Tibial artery (tissue), 4 donors: Measurements from ENCODE around the gene ACY1.

Source experiments
- DNase-seq, 2 donors: peaks; one replicate each; pipeline ENCODE4 v3.0.0-alpha.2; 2019
- H3K27ac ChIP-seq, 2 donors: fragments of 200-600 bp; sonication (generic) in 1 of 2; 1 replicate in 1 of 2; 2 replicates in 1 of 2; pipeline ENCODE4 v1.5.1; 2018 to 2019; ENCODE audit warnings: mild to moderate bottlenecking in 1 of 2
- H3K27me3 ChIP-seq, 2 donors: fragments of 200-600 bp; sonication (generic) in 1 of 2; one replicate each; pipeline versions ENCODE4 v1.5.1 to v1.6.0; 2016 to 2019
- H3K36me3 ChIP-seq, 3 donors: fragments of 200-600 bp; sonication (generic) in 2 of 3; one replicate each; pipeline ENCODE4 v1.5.1; 2016 to 2019; ENCODE audit warnings: mild to moderate bottlenecking in 2 of 3
- H3K4me1 ChIP-seq, 4 donors: fragments of 200-600 bp; sonication (generic) in 2 of 4; 1 replicate in 3 of 4; 2 replicates in 1 of 4; pipeline ENCODE4 v1.5.1; 2016 to 2019
- H3K4me3 ChIP-seq, 2 donors: fragments of 200-600 bp; sonication (generic) in 1 of 2; 1 replicate in 1 of 2; 2 replicates in 1 of 2; pipeline ENCODE4 v1.5.1; 2018 to 2019; ENCODE audit warnings: mild to moderate bottlenecking in 2 of 2
- H3K9me3 ChIP-seq, 3 donors: fragments of 200-600 bp; sonication (generic) in 1 of 3; one replicate each; pipeline ENCODE4 v1.5.1; 2016 to 2019
- CTCF ChIP-seq, 2 experiments: fragments of 200-600 bp in 1 of 2; fragments of 450-650 bp in 1 of 2; IDR thresholded peaks; one replicate each; pipeline ENCODE4 v1.5.1; 2017 to 2019; ENCODE audit warnings: antibody characterized with exemption in 2 of 2, mild to moderate bottlenecking in 1 of 2, moderate library complexity in 1 of 2
- intact Hi-C: fragments of 100-400 bp; cut with DNase I; formaldehyde crosslinking; loops from one replicate; pipeline ENCODE4 v1.15.0; 2023; ENCODE audit warnings: low total_unique reads

The ACY1 gene

DNA sequence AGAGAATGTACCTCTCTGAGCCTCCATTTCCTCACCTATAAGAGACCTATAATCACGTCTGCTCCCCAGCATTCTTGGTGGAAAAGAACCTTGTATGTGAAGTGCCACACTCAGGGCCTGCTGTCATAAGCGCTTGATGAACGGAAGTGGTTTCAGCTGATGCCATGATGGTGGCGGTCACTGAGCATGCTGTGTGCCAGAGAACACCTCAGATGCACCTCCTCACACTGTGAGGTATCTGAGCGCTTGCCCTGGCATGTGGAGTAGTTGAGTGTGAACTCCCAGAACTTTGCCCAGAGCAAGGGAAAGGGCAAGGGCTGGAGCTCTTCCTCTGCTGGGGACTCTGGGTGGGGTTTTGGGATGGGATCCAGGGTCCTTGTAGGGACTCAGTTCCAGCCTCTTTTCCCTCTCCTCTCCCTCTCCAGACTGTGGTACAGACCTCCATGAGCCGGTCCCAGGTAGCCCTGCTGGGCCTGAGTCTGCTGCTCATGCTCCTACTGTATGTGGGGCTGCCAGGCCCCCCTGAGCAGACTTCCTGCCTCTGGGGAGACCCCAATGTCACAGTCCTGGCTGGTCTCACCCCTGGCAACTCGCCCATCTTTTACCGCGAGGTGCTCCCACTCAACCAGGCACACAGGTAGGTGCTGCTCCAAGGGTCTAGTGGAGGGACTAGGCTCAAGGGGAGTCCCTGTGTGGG lies 5.7 kb upstream of the ACY1 start:
- intact Hi-C loops, result loop anchor here (10.0 kb wide), 1 partner anchor 1633 kb away; the partner anchor contains the start of genes RASSF1 and ZMYND10
- H3K4me1 ChIP-seq, result peaks cover 0 to 43% (median 30%) of the 10 kb centered on the region in 4 donors
- no peak for TF ChIP-seq CTCF (IDR thresholded peaks at IDR 0.05)
- H3K27ac ChIP-seq, result no peak overlapping the region
- no peak for DNase-seq
- no peaks in the 10 kb centered on the region for H3K27me3 ChIP-seq
- no peak overlapping the region for H3K4me3 ChIP-seq
- no peaks in the 10 kb centered on the region for H3K9me3 ChIP-seq
- no peaks in the 10 kb centered on the region for H3K36me3 ChIP-seq

DNA sequence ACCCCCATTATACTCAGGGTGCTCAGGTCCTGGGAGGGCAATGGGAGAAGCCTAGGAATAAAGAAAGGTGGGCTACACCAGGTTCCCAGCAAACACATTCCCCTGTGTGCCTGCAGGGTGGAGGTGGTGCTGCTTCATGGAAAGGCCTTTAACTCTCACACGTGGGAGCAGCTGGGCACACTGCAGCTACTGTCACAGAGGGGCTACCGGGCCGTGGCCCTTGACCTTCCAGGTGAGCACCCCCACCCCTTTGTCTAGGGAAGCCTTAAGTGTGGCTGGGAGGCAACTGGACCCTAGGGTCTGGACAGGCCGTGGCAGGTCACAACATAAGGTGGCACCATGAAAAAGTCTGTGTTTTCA lies 5.2 kb upstream of the ACY1 start:
- no peak for DNase-seq
- Histone ChIP-seq H3K9me3 (no peaks in the 10 kb centered on the region), H3K27me3 (no peaks in the 10 kb centered on the region), H3K4me1 (peaks cover 0 to 46% (median 31%) of the 10 kb centered on the region in 4 donors), H3K27ac (no peak overlapping the region), H3K36me3 (no peaks in the 10 kb centered on the region), H3K4me3 (no peak overlapping the region)
- intact Hi-C loops, result loop anchor here (10.0 kb wide), 1 partner anchor 1633 kb away; the partner anchor contains the start of genes RASSF1 and ZMYND10
- TF ChIP-seq CTCF (IDR thresholded peaks at IDR 0.05), result no peak

GRCh38 chr3:51980253-51980652 lies 3.1 kb upstream of the ACY1 start:
- Histone ChIP-seq H3K9me3 (no peaks in the 10 kb centered on the region), H3K4me3 (no peak overlapping the region), H3K36me3 (no peaks in the 10 kb centered on the region), H3K27me3 (no peaks in the 10 kb centered on the region), H3K27ac (no peak overlapping the region), H3K4me1 (peaks cover 0 to 49% (median 28%) of the 10 kb centered on the region in 4 donors)
- DNase-seq, result no peak
- intact Hi-C loops, result loop anchor here (5.0 kb wide), 1 partner anchor 38 kb away; the partner anchor contains the start of genes PARP3 and RRP9
- no peak for TF ChIP-seq CTCF (IDR thresholded peaks at IDR 0.05)

DNA sequence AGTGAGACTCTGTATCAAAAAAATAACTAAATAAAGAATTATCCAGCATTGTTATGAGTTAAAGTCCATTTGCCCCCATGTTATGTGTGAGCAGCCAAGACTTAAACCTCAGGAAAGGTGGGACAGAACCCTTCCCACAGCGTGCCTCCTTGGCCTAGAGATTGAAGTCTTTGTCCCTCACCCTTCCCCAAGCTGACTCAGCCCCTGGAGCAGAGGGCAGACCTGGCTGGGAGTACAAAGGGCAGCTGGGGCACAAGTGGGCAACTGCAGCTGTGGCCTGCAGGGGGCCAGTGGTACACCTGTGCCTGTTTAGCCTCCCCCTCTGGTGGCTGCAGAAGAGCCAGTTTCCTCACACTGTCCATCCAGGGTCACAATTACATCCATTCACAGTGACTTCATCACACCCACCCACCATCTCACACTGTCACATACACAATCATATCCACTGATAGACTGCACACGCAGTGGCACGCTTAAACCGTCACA lies 940 bp upstream of the ACY1 start:
- intact Hi-C loops, result loop anchor here (5.0 kb wide), 1 partner anchor 40 kb away; the partner anchor contains the start of genes PARP3 and RRP9
- peak overlapping the region; percentile 62 to 88 for H3K4me3 ChIP-seq
- H3K36me3 ChIP-seq, result no peaks in the 10 kb centered on the region
- H3K4me1 ChIP-seq, result peaks cover 0 to 34% (median 20%) of the 10 kb centered on the region in 4 donors
- TF ChIP-seq CTCF (IDR thresholded peaks at IDR 0.05), result peak; percentile 19 to 27
- H3K27me3 ChIP-seq, result no peaks in the 10 kb centered on the region
- H3K9me3 ChIP-seq, result no peaks in the 10 kb centered on the region
- DNase-seq, result no peak
- H3K27ac ChIP-seq, result peak overlapping the region; percentile 94 to 96

GRCh38 chr3:51983578-51984268 lies 388 bp downstream of the ACY1 start:
- no peaks in the 10 kb centered on the region for H3K27me3 ChIP-seq
- intact Hi-C loops, result loop anchor here (5.0 kb wide), 1 partner anchor 41 kb away; the partner anchor contains the start of genes PARP3 and RRP9
- DNase-seq, result no peak
- H3K4me3 ChIP-seq, result peak overlapping the region; percentile 62 to 88
- peak overlapping the region; percentile 94 to 96 for H3K27ac ChIP-seq
- TF ChIP-seq CTCF (IDR thresholded peaks at IDR 0.05), result no peak
- H3K9me3 ChIP-seq, result no peaks in the 10 kb centered on the region
- H3K4me1 ChIP-seq, result peaks cover 0 to 27% (median 20%) of the 10 kb centered on the region in 4 donors
- H3K36me3 ChIP-seq, result no peaks in the 10 kb centered on the region
